Frontal cortex (tissue), 4 donors: ENCODE results near the gene RPS6KA4. TPM values are rescaled to one million over a fixed set of nuclear protein-coding genes. Genes with fewer than 3 reads are reported as not detected.
"Not testable (repeated sequence)": the region's sequence is repeated elsewhere in the genome, so short reads cannot be mapped to it uniquely, and the experiment has no call there.

Experiments
- DNase-seq, 2 donors: peaks; one replicate each; pipeline ENCODE4 v3.0.0; 2012; ENCODE audit warnings: low spot score in 2 of 2
- FAIRE-seq: peaks from 2 replicates; lab custom pipeline; 2012; peaks lifted over from hg19 to GRCh38; lab: Jason Lieb, UNC
- small RNA-seq: library from RNA; depleted of rRNA; stranded (forward); fragments of <200 nt; gene quantifications from one replicate; pipeline ENCODE3, GENCODE V24; 2014
- total RNA-seq: library from RNA; depleted of rRNA; stranded (reverse); fragments of >200 nt; gene quantifications from one replicate; pipeline ENCODE4 v1.2.3, GENCODE V29; 2014
- donor health status: control.
- donor health status: control.
- donor health status: control.

RPS6KA4 gene
- total RNA-seq, 1 donor from 2014 or later, result 9.4 TPM

DNA sequence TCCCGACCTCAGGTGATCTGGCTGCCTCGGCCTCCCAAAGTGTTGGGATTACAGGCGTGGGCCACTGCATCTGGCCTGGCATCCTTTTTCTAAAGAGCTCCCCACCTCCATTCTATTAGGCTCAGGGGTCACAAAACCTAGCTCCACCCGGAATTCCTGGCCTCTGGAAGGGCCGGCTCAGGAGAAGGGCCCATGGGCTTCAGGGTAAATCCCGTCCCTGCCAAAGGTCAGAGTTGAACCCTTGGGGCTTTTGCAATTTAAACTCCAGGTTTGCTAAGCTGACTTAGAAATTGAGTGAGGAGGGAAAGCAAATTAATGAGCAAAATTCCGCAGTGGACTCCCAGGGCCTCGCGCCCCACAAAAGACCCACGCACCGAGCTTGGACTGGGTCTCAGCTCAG, 48.3 kb downstream of the RPS6KA4 start:
- no peak for FAIRE-seq
- DNase-seq, result no peak

DNA sequence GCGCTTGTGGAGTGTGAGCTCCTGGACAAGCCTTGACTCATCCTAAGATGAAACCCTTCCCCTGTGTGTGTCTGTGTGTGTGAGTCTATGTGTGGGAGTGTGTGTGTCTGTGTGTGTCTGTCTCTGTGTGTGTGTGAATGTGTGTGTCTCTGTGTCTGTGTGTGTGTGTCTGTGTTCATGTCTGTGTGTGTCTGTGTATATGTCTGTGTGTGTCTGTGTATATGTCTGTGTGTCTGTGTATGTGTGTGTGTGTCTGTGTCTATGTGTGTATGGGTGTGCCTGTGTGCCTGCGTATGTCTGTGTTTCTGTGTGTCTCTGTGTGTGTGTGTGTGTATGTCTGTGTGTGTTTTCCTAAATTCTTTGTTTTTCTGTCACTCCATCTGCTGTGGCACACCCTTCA, 48.7 kb downstream of the RPS6KA4 start:
- FAIRE-seq (no peak), DNase-seq (no peak)

GRCh38 chr11:64409278-64409677, 50.3 kb downstream of the RPS6KA4 start:
- FAIRE-seq, result no peak
- no peak for DNase-seq

- FAIRE-seq (no peak), DNase-seq (no peak)
Measured at GRCh38 chr11:64409707-64410403, 50.9 kb downstream of the RPS6KA4 start.

- DNase-seq, result no peak
- no peak for FAIRE-seq
Measured at GRCh38 chr11:64410404-64410734, 51.4 kb downstream of the RPS6KA4 start.

DNA sequence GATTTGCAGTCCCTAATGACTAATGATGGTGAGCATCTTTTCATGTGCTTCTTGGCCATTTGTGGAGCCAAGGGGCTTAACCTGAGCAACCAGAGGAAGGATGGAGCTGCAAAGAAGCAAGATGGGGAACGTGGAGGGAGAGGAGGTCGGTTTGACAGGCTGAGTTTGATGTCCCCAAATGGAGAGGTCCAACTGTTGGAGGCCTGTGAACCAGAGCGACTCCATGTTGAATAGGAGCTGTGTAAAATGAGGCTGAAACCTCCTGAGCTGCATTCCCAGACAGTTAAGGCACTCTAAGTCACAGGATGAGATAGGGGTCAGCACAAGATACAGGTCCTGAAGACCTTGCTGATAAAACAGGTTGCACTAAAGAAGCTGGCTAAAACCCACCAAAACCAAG, 54.5 kb downstream of the RPS6KA4 start:
- DNase-seq, result no peak
- no peak for FAIRE-seq

GRCh38 chr11:64415286-64415685, 56.3 kb downstream of the RPS6KA4 start:
- FAIRE-seq (no peak), DNase-seq (no peak)

GRCh38 chr11:64415996-64416728, 57.2 kb downstream of the RPS6KA4 start:
- FAIRE-seq, result no peak
- DNase-seq, result no peak

GRCh38 chr11:64418233-64418632, 59.3 kb downstream of the RPS6KA4 start:
- not testable (repeated sequence) for FAIRE-seq, DNase-seq

DNA sequence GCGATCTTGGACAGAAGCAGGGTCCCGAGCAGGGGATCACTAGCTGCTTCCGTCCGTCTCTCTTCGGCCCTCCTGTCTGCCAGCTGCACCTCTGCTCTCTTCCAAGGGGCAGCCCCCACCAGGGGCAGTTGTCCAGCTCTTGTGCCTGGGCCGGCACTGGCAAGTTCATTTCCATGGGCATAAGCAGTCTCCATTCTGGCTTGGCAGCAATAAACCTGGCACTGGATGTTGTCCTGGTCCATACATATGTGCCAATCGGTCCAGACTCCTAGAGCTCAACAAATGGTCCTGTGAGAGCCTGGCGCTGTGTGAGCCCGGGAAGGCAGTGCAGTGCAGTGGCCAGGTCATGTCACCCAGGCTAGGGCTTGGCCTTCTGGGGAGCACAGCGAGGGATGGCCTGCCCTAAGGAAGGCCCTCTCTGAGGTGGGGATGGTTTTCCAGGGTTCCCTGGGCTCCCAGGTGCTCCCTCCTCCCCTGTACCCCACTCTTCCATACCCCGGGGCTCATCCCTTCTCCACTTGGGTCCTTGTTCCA, 60.4 kb downstream of the RPS6KA4 start:
- DNase-seq (no peak), FAIRE-seq (no peak)

GRCh38 chr11:64419818-64420485, 61.0 kb downstream of the RPS6KA4 start:
- DNase-seq (no peak), FAIRE-seq (no peak)

Small RNAs within 50 kb of the gene (small RNA-seq; reads per million reads assigned to genes)
- gene MIR1237 (not detected), gene MIR7155 (not detected)

Other genes starting within 250 kb of the RPS6KA4 start
- gene MACROD1, start 193.0 kb upstream of the RPS6KA4 start, total RNA-seq, result 19.6 TPM
- 91.7 TPM for gene STIP1, start 173.0 kb upstream of the RPS6KA4 start, total RNA-seq
- gene FERMT3, start 152.4 kb upstream of the RPS6KA4 start, total RNA-seq, result 0.41 TPM
- 10.6 TPM for gene TRPT1, start 133.0 kb upstream of the RPS6KA4 start, total RNA-seq
- 12.6 TPM for gene NUDT22, start 132.9 kb upstream of the RPS6KA4 start, total RNA-seq
- gene DNAJC4, start 128.6 kb upstream of the RPS6KA4 start, total RNA-seq, result 9.8 TPM
- 17.9 TPM for gene VEGFB, start 124.6 kb upstream of the RPS6KA4 start, total RNA-seq
- 26.1 TPM for gene FKBP2, start 118.1 kb upstream of the RPS6KA4 start, total RNA-seq
- gene PPP1R14B, start 112.2 kb upstream of the RPS6KA4 start, total RNA-seq, result 102 TPM
- gene PLCB3, start 107.6 kb upstream of the RPS6KA4 start, total RNA-seq, result 4.9 TPM
- 44.8 TPM for gene BAD, start 74.5 kb upstream of the RPS6KA4 start, total RNA-seq
- 9.8 TPM for gene GPR137, start 73.3 kb upstream of the RPS6KA4 start, total RNA-seq
- gene KCNK4, start 67.9 kb upstream of the RPS6KA4 start, total RNA-seq, result 1.6 TPM
- gene CATSPERZ, start 58.8 kb upstream of the RPS6KA4 start, total RNA-seq, result 0.82 TPM
- gene ESRRA, start 53.6 kb upstream of the RPS6KA4 start, total RNA-seq, result 12.6 TPM
- 103 TPM for gene TRMT112, start 41.6 kb upstream of the RPS6KA4 start, total RNA-seq
- 129 TPM for gene PRDX5, start 41.0 kb upstream of the RPS6KA4 start, total RNA-seq
- gene CCDC88B, start 19.0 kb upstream of the RPS6KA4 start, total RNA-seq, result 0.82 TPM
- gene SLC22A11, start 196.8 kb downstream of the RPS6KA4 start, total RNA-seq, result not detected
- not detected for gene SLC22A12, start 232.1 kb downstream of the RPS6KA4 start, total RNA-seq